HG03342 (cell line): ENCODE measurements around the gene H1-8.
A peak's percentile ranks its signal among the peaks of the same experiment; 100 is the strongest.

ENCODE experiments used
- ATAC-seq: cut with Tn5 transposase; IDR thresholded peaks from one replicate; pipeline ENCODE4 v1.9.1; 2021; ENCODE audit warnings: mild to moderate bottlenecking, moderate library complexity; ENCODE audit not compliant: unreplicated experiment

H1-8 gene

GRCh38 chr3:129571605-129572547 lies 28.9 kb downstream of the H1-8 start:
- no peak for ATAC-seq

DNA sequence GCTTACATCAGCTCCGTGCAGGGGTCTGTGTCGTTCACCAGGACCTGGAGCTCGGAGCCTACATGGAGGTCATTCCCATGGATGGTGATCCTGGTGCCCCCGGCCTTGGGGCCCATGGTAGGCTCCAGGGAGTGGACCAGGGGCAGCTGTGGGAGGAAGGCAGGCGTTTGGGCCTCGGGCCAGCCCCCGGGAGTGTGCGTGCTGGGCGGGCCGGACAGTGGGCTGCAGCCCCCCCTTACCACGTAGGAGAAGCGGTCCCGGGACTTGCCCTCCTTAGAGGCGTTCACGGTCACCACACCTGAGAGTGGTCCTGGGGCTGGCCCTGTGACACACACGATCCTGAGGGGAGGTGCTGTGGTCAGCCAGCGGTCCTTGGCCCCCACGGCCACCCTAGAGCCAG lies 29.6 kb downstream of the H1-8 start:
- no peak for ATAC-seq

GRCh38 chr3:129573493-129573892 lies 30.5 kb downstream of the H1-8 start:
- ATAC-seq: no peak

GRCh38 chr3:129574206-129574605 lies 31.2 kb downstream of the H1-8 start:
- no peak for ATAC-seq

- no peak for ATAC-seq
Observed at GRCh38 chr3:129575233-129575996, 32.4 kb downstream of the H1-8 start.

DNA sequence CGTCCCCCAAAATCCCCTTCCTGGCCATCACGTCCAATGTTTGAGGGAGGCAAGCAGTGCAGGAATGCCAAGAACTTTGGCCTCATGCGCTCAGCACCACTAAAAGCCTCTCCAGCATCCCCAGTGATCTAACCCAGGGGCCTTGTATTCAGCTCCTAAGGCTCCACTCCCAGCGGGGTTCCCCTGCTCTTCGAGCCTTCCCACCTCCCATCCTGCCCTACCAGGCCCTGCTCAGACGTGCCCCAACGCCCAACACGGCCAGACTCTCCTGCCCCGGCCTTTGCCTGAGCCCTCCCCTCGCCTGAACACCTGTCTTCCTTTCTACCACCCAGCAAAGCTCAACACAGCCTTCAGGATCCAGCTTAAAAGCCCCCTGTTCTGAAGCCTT lies 33.0 kb downstream of the H1-8 start:
- no peak for ATAC-seq

DNA sequence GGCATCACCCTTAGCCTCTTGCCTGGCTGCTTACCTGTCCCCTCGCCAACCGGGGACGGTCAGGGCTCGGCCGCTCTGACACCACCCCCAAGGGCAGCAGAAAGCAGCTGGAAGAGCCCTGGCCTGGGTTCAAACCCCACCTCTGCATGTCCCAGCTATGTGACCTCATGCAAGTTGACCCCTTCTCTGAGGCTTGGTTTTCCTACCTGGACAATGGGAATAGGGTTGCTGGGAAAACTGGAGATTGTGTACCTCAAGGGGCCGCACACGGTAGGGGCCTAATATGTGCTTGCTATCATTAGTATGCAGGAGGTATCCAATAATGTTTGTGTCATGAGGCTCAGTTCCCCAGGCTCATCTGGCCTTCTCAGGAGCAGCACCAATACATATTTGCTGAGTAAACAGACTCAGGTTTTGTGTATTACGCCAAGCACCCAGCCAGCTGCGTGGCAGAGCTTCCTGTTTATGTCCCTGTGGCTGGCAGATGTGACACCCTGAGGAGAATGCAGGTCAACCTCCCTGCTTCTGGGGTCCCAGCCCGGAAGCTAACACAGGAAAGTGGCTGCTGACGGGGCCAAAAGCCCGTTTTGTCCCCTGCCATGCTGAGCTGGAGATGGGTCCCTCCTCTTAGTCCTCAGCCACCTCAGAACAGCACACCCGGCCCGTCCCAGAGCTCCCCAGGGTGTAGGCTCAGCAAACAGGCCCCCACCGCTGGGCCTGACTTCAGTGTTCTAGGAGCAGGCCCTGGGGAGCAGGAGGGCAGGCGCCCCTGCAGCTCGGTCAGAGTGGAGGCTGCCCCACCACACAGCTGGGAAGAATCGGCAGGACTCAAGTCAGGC lies 33.8 kb downstream of the H1-8 start:
- ATAC-seq: no peak

GRCh38 chr3:129577366-129577765 lies 34.4 kb downstream of the H1-8 start:
- ATAC-seq: no peak

DNA sequence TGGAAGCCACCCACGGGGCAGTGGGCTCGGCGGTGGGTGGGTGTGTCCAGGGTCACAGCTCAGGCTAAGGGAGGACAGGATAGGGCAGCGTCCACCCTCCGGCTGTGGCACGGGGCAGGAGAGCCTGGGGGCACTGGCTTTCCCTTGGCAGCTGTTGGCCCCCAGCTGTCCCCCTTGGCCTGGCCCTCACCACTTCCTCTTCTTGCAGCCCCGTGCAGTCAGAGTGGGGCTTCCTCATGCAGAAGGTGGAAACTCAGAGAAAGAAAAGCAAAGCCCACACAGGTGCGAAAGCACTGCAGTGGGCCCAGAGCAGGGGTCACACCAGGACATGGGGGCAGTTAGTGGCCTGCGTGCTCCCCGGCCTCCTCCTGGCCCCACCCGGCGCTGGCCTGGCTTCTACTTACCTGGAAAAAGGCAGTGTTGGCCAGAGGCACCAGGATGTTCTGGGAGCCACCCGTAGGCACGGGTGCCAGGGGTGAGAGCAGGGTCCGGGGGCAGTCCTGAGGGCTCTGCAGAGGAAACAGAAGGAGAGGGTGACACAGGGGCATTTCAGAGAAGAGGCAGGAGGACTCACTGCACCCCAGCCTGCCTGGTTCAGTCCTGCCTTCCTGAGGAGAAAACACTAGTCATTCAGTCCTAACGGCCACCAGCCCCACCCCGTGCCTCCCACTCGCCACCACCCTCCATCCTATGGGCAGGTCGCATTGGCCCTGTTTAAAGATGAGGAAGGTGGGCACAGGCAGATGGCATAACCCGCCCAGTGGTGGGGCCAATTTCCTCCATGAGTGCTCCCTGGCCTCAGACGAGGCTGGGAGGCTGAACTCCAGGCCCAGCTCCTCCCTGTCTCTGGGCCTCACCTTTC lies 35.2 kb downstream of the H1-8 start:
- peak; percentile 52 for ATAC-seq

DNA sequence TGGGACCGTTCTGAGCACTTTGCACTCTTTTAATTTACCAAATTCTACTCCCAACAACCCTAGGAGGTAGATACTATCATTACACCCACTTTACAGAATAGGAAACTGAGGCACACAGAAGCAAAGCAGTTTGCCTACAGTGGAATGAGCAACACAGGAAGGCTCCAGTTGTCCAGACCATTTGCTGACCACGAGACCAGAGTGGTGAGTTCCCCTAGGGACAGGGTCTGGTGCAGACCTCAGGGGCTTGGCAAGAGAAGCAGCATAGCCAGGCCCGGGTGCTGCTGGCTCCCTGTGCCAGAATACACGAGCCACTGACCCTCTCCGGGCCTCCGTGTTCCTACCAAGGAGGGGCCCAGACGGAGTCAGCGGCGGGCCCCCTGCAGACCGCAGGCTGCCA lies 37.0 kb downstream of the H1-8 start:
- ATAC-seq: no peak

- ATAC-seq: no peak
Observed at GRCh38 chr3:129581623-129582022, 38.6 kb downstream of the H1-8 start.

- ATAC-seq: no peak
Observed at GRCh38 chr3:129582799-129583198, 39.8 kb downstream of the H1-8 start.

GRCh38 chr3:129583289-129583688 lies 40.3 kb downstream of the H1-8 start:
- no peak for ATAC-seq

- no peak for ATAC-seq
Observed at GRCh38 chr3:129584631-129585030, 41.7 kb downstream of the H1-8 start.

- no peak for ATAC-seq
Observed at GRCh38 chr3:129585949-129586657, 43.1 kb downstream of the H1-8 start.

DNA sequence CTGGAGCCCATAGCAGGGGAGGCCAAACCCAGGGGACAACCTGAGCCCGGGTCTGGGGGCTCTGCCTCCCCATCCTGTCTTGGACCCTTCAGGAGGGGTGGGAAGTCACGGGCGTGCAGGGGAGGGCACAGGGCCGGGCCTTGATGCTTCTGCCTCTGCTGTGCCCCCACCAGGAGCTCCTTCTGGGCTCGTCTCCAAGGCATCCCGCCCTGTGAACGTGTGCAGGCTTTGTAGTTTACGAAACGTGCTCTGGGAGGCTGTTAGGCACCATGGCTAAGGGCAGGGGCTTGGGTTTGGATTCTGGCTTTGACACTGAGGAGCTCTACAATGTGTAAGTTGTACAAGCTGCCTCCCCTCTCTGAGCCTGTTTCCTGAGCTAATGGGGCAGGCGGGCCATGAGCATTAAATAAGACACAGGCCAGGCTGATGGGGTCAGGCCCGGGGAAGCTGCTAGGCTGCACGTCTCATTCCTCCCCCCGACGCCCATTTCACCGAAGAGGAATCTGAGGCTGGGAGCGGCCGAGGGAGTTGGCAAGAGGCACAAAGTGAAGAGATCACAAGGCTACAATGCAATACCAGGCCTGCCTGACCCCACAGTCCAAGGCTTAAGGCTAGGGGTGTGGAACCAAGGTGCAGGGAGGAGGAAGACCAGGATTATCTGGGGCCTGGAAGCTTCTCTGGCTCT lies 43.9 kb downstream of the H1-8 start:
- ATAC-seq: no peak

GRCh38 chr3:129587566-129588210 lies 44.7 kb downstream of the H1-8 start:
- ATAC-seq: no peak

GRCh38 chr3:129590215-129590614 lies 47.2 kb downstream of the H1-8 start:
- no peak for ATAC-seq

- no peak for ATAC-seq
Observed at GRCh38 chr3:129591932-129592331, 49.0 kb downstream of the H1-8 start.
